Skeletal muscle tissue (tissue), 4 donors: ENCODE results near the gene FYCO1. TPM values are rescaled to one million over a fixed set of nuclear protein-coding genes. Genes with fewer than 3 reads are reported as not detected.
"Not testable (repeated sequence)": the region's sequence is repeated elsewhere in the genome, so short reads cannot be mapped to it uniquely, and the experiment has no call there.

Experiments
- H3K27ac ChIP-seq: one replicate; pipeline ENCODE4 v1.7.0; 2013; ENCODE audit warnings: mild to moderate bottlenecking, low read depth, low read length, inconsistent platforms
- H3K27me3 ChIP-seq, 3 donors: one replicate each; pipeline ENCODE4 v1.7.0; 2013; ENCODE audit warnings: low read length in 3 of 3; ENCODE audit not compliant: control insufficient read depth in 3 of 3, insufficient read depth in 3 of 3
- H3K36me3 ChIP-seq, 3 donors: one replicate each; pipeline ENCODE4 v1.7.0; 2013; ENCODE audit warnings: low read length in 3 of 3; ENCODE audit not compliant: control insufficient read depth in 3 of 3, insufficient read depth in 3 of 3
- H3K4me1 ChIP-seq, 3 donors: one replicate each; pipeline ENCODE4 v1.7.0; 2013; ENCODE audit warnings: low read length in 3 of 3, mild to moderate bottlenecking in 3 of 3; ENCODE audit not compliant: control insufficient read depth in 3 of 3, insufficient read depth in 3 of 3
- H3K4me3 ChIP-seq, 3 donors: one replicate each; pipeline ENCODE4 v1.7.0; 2013; ENCODE audit warnings: low read length in 3 of 3
- H3K9ac ChIP-seq, 3 donors: one replicate each; pipeline ENCODE4 v1.7.0; 2013; ENCODE audit warnings: low read length in 3 of 3, mild to moderate bottlenecking in 3 of 3, moderate library complexity in 2 of 3, low read depth in 1 of 3
- H3K9me3 ChIP-seq, 3 donors: one replicate each; pipeline ENCODE4 v1.7.0; 2013; ENCODE audit warnings: low read length in 3 of 3; ENCODE audit not compliant: control insufficient read depth in 3 of 3
- total RNA-seq: library from RNA; depleted of rRNA; stranded (reverse); fragments of >200 nt; gene quantifications from one replicate; pipeline ENCODE4 v1.2.3, GENCODE V29; 2014
- donor health status: Osteomylitis.

The FYCO1 gene
- total RNA-seq, 1 donor from 2014 or later: 16.7 TPM

GRCh38 chr3:46012246-46012645 is 16.6 kb upstream of the FYCO1 start:
- H3K9me3 ChIP-seq: peaks cover 0 to 2% (median 0%) of the 10 kb centered on the region in 3 donors
- no peak overlapping the region for H3K27ac ChIP-seq
- no peaks in the 10 kb centered on the region for H3K27me3 ChIP-seq
- peaks cover 0 to 9% (median 5%) of the 10 kb centered on the region in 3 donors for H3K4me1 ChIP-seq
- H3K9ac ChIP-seq: no peak overlapping the region
- no peak overlapping the region for H3K4me3 ChIP-seq
- no peaks in the 10 kb centered on the region for H3K36me3 ChIP-seq

- no peak overlapping the region for H3K4me3 ChIP-seq
- H3K27me3 ChIP-seq: no peaks in the 10 kb centered on the region
- peaks cover 0 to 2% (median 0%) of the 10 kb centered on the region in 3 donors for H3K9me3 ChIP-seq
- H3K27ac ChIP-seq: no peak overlapping the region
- peaks cover 6 to 22% (median 12%) of the 10 kb centered on the region in 3 donors for H3K4me1 ChIP-seq
- H3K36me3 ChIP-seq: no peaks in the 10 kb centered on the region
- no peak overlapping the region for H3K9ac ChIP-seq
Observed at GRCh38 chr3:46010519-46011113, 15.0 kb upstream of the FYCO1 start.

GRCh38 chr3:46008058-46008457 is 12.4 kb upstream of the FYCO1 start:
- peaks cover 0 to 2% (median 0%) of the 10 kb centered on the region in 3 donors for H3K9me3 ChIP-seq
- no peaks in the 10 kb centered on the region for H3K36me3 ChIP-seq
- H3K4me3 ChIP-seq: no peak overlapping the region
- H3K4me1 ChIP-seq: peaks cover 6 to 22% (median 12%) of the 10 kb centered on the region in 3 donors
- no peaks in the 10 kb centered on the region for H3K27me3 ChIP-seq
- H3K9ac ChIP-seq: no peak overlapping the region
- no peak overlapping the region for H3K27ac ChIP-seq

- Histone ChIP-seq H3K4me1 (peaks cover 6 to 22% (median 12%) of the 10 kb centered on the region in 3 donors), H3K27ac (no peak overlapping the region)
Observed at GRCh38 chr3:46007280-46007679, 11.7 kb upstream of the FYCO1 start.

GRCh38 chr3:46006238-46007032 is 10.8 kb upstream of the FYCO1 start:
- H3K27ac ChIP-seq: no peak overlapping the region
- H3K9me3 ChIP-seq: peaks cover 0 to 2% (median 0%) of the 10 kb centered on the region in 3 donors
- H3K4me1 ChIP-seq: peaks cover 6 to 22% (median 12%) of the 10 kb centered on the region in 3 donors
- H3K36me3 ChIP-seq: no peaks in the 10 kb centered on the region
- H3K9ac ChIP-seq: no peak overlapping the region
- no peak overlapping the region for H3K4me3 ChIP-seq
- no peaks in the 10 kb centered on the region for H3K27me3 ChIP-seq

More at GRCh38 chr3:46007280-46007679, 11.7 kb upstream of the FYCO1 start:
- no peak overlapping the region for H3K4me3 ChIP-seq
- H3K9me3 ChIP-seq: peaks cover 0 to 2% (median 0%) of the 10 kb centered on the region in 3 donors
- H3K27me3 ChIP-seq: no peaks in the 10 kb centered on the region
- no peaks in the 10 kb centered on the region for H3K36me3 ChIP-seq
- no peak overlapping the region for H3K9ac ChIP-seq

GRCh38 chr3:46003706-46004105 is 8.1 kb upstream of the FYCO1 start:
- not testable (repeated sequence) for H3K27me3 ChIP-seq, H3K4me3 ChIP-seq, H3K9ac ChIP-seq, H3K27ac ChIP-seq, H3K9me3 ChIP-seq, H3K36me3 ChIP-seq
- H3K4me1 ChIP-seq: peaks cover 6 to 22% (median 12%) of the 10 kb centered on the region in 3 donors

- Histone ChIP-seq H3K9me3 (no peaks in the 10 kb centered on the region), H3K4me1 (peaks cover 4 to 12% (median 5%) of the 10 kb centered on the region in 3 donors), H3K27me3 (no peaks in the 10 kb centered on the region), H3K4me3 (no peak overlapping the region), H3K27ac (no peak overlapping the region), H3K9ac (no peak overlapping the region), H3K36me3 (no peaks in the 10 kb centered on the region)
Observed at GRCh38 chr3:46001178-46001577, 5.6 kb upstream of the FYCO1 start.

- Histone ChIP-seq H3K27me3 (no peaks in the 10 kb centered on the region), H3K4me3 (no peak overlapping the region), H3K27ac (no peak overlapping the region), H3K9me3 (no peaks in the 10 kb centered on the region), H3K9ac (no peak overlapping the region), H3K36me3 (no peaks in the 10 kb centered on the region), H3K4me1 (peaks cover 19 to 31% (median 21%) of the 10 kb centered on the region in 3 donors)
Observed at GRCh38 chr3:45997942-45998341, 2.3 kb upstream of the FYCO1 start.

- not testable (repeated sequence) for H3K9me3 ChIP-seq, H3K27me3 ChIP-seq, H3K36me3 ChIP-seq
Observed at GRCh38 chr3:45997499-45997898, 1.9 kb upstream of the FYCO1 start.

More at GRCh38 chr3:45997499-45997898, 1.9 kb upstream of the FYCO1 start:
- H3K4me3 ChIP-seq, H3K27ac ChIP-seq, H3K9ac ChIP-seq: not testable (repeated sequence)
- peaks cover 24 to 35% (median 25%) of the 10 kb centered on the region in 3 donors for H3K4me1 ChIP-seq
